ENCODE measurements around the gene SH2D2A. TPM values are rescaled to one million over a fixed set of nuclear protein-coding genes. Genes with fewer than 3 reads are reported as not detected.
"Not testable (repeated sequence)": the region's sequence is repeated elsewhere in the genome, so short reads cannot be mapped to it uniquely, and the experiment has no call there.

The SH2D2A gene
- total RNA-seq, 2 donors from 2014 or later, result 1.1 to 2.8 TPM

DNA sequence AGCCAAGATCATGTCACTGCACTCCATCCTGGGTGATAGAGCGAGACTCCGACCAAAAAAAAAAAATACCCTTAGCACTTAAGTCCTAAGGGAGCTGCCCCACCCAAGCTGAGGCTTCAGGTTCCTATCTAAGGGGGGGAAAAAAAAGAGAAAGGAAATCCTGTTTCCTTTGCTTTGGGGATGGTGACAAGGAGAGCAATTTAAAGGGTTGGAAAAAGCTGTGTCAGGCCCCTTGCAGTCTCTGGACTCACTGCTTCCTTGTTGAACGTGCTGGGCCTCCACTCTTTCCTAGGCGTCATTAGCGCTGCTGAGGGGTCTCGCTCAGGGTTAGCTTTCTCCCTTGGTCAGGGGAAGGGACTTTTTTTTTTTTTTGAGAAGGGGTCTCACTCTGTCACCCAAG lies 31.2 kb downstream of the SH2D2A start:
- no peak for ATAC-seq
- no peak for DNase-seq
- intact Hi-C loops (cut with DNase I), result no loop called here

DNA sequence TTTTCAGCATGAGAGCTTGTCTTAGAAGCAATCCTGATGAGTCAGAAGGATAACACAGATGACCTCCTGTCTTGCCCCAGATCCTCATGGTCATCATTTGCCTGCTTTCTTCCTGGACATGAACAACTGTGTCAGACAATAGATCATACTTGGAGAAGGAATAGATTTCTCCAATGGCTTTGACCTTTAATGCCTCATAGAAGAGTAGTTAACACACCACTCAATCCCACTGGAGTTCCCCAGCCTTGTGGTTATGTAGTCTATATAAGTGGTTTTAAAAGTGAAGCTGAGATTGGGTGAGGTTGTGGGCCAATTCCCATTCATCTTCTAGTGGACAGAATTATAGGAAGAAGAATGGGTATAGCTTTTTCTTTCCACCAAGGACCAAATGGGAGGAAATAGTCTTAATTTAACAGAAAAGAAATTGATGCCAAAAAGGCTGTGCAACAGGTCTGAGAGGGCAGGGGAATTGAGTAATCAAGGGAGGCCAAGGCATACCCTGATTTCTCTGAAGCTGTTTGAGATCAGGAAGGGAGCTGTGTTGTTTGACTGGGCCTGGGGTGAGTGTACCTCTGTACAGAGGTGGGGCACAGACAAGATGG lies 35.0 kb downstream of the SH2D2A start:
- DNase-seq, result no peak
- intact Hi-C loops (cut with DNase I), result no loop called here
- peak in 1 of 2 donors; percentile 79 for ATAC-seq

DNA sequence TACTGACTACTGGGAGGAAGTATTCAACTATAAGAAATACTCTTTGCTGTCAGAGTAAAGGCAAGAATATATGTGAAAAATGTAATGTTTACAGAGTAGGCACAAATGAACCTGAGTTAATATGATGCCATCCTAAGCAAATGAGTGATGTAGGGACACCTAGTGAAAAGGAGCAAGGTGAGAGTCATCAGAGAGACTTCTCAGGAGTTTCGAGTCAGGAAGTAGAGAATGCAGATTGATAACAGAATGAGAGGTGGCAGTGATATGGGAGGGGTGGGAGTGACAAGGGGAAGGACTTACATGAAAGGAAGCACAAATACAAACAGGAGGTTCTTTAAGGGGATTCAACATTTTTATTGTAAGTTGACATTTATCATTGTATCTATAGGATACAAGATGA lies 39.1 kb downstream of the SH2D2A start:
- no peak for DNase-seq
- intact Hi-C loops (cut with DNase I), result no loop called here
- ATAC-seq, result no peak

DNA sequence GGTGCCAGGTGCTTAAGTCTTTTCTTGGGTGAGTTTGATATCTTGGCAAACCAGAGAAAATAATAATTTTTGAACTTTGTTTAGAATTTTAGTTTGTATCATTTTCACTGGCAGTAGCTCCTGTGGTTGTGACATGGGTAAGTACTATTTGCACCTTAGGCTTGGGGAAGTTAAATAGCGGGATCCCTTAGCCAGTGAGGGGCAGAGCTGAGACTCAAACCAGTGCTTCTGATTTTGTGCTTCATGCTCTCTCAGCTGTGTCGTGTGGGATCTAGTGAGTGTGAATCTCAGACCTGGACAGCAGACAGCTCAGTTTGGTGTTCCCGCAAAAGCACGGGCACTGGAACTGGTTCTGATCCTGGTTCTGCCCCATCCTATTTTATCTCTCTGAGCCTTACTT lies 39.7 kb downstream of the SH2D2A start:
- no peak for DNase-seq
- intact Hi-C loops (cut with DNase I), result no loop called here
- ATAC-seq, result no peak

DNA sequence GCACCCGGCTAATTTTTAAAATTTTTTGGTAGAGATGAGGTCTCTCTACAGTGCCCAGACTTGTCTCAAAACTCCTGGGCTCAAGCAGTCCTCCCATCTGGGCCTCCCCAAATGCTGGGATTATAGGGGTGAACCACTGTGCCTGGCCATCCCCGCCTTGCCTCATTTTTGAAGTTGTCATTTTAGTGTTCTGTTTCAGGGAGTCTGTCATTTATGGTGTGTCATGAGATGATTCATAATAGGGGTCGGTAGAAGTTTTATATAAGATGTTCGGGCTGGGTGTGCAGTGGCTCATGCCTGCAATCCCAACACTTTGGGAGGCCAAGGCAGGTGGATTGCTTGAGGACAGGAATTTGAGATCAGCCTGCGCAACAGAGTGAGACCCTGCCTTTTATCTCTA lies 40.8 kb downstream of the SH2D2A start:
- intact Hi-C loops (cut with DNase I), result no loop called here
- DNase-seq, result no peak
- no peak for ATAC-seq

DNA sequence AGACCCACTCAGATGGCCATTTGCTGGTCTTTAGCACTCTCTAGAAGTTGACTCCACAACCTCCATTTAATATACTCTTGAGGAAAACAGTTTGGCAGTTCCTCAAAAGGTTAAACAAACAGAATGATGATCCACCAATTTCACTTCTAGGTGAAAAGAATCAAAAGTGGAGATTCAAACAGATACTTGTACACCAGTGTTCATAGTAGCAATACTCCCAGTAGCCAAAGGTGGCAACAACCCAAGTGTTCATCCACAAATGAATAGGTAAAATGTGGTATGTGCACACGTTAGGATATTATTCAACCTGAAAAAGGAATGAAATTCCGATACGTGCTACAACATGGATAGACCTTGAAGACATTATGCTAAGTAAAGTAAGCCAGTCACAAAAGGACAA lies 43.0 kb downstream of the SH2D2A start:
- intact Hi-C loops (cut with DNase I), result no loop called here
- no peak for DNase-seq
- no peak for ATAC-seq

DNA sequence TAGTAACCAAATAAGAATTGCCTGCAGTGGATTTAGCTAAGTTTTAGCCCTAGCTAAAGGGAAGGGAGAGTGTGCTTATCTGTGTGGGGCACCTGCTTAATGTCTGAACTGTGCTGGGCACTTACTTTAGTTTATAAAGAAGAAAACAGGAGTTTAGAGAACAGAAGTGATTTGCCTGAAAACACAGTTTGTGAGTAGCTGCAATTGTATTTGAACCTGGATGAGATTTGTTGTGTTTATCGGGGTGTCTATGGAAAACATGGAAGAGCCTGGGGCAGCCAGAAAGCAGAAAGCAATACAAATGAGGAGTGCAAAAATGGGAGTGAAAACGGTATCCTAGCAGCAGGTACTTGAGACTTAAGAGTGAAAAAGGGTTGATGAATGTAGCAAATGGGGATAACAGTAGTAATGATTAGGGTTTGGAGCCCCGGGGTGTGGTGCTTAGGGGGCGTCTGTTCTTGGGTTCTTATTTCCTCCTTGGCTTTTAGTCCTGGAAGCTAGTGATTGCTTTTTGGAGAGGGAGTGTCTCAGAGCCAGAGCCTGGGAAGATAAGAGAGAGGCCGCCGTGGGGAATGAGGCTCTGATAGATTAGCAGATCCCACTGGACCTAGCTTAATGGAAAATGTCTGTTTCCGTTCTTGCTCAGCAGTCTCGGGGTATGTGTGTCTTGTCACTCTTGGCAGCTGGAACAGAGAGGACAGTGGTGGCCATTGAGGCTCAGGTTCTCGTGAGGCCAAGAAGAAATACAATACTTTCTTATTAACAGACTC lies 43.7 kb downstream of the SH2D2A start:
- intact Hi-C loops (cut with DNase I), result no loop called here
- DNase-seq (peak; percentile 56), ATAC-seq (peak; percentile 58 to 63)

DNA sequence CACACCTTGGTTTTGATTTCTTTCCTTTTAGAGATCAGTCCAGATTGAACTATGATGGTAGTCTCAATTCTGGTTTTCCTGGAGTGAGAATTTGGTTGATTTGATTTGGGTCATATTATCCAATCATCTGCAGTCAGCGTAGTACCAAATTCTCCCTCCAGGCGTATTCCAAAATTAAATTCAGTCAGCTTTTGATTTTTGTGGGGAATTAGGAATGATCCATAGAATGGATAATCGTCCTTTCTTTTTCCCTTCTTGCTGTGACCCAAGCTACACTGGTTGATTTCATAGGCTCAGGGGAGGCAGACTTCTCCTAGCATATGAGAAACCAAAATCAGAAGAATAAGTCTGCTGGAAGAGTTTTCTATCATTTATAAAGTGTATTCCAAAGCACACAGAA lies 44.4 kb downstream of the SH2D2A start:
- DNase-seq (no peak), ATAC-seq (no peak)
- intact Hi-C loops (cut with DNase I), result no loop called here

DNA sequence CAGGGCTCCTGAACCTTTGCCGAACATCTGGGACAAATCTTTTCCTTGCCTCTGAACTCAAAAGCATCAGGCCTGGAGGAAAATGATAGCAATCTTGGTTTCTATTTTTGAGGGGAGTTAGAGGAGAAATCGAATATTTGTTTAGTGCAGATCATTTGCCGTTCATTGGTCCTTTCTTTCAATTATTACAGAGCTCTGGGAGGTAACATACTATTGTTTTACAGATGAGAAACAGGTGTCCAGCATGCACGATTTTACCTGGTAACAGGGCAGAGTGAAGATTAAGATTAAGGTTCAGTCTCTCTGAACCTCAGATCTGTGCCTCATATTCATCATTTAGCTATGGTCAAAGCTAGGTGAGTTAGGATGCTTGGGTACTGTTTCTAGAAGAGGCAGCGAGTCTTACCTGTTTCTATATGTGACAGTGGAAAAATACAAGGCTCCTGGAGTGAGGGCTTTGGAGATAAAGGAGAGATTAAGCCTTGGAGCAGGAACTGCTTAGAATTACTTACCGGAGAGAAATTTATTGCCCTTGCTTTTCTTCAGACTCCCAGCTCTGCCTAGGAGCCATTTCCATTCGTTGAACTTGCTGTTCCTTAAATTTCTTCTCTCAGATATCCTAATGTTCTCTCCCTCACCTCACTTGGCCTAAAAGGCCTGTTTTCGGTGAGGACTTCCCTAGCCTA lies 47.9 kb downstream of the SH2D2A start:
- intact Hi-C loops (cut with DNase I), result loop anchor here in 1 of 2 donors (5.0 kb wide), 1 partner anchor 41 kb away; the partner anchor contains the start of genes ISG20L2 and METTL25B
- no peak for ATAC-seq
- DNase-seq, result no peak

DNA sequence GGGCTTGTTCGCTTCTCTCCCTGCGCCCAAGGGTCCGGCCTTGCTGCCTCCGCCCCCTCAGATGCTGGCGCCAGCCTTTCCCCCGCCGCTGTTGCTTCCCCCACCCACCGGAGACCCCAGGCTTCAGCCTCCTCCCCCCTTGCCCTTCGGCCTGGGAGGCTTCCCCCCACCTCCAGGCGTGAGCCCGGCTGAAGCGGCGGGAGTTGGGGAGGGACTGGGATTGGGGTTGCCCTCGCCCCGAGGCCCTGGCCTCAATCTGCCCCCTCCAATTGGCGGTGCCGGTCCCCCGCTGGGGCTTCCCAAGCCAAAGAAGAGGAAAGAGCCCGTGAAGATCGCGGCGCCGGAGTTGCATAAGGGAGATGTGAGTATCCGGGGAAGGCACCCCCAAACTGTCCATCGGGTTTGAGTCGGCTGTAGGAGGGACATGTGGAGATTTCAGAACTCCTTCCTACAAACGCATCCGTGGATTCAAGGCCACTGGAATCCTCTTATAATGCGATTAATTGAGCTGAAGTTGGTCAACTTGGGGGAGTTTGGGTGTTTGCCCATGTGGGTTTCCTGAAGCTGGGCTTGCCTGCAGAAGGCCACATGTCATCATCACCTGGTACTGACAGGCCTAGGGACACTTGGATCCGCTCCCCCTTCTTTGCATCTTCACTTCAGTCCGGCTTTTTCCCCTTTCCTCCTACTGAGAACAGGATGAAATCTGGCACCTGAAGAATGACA lies 48.6 kb downstream of the SH2D2A start:
- ATAC-seq (peak; percentile 6 to 19), DNase-seq (peak; percentile 50)
- intact Hi-C loops (cut with DNase I), result loop anchor here in 1 of 2 donors (2.0 to 5.0 kb wide), 2 partner anchors 17 to 41 kb away; partner anchors contain the start of genes HDGF, ISG20L2 and METTL25B

DNA sequence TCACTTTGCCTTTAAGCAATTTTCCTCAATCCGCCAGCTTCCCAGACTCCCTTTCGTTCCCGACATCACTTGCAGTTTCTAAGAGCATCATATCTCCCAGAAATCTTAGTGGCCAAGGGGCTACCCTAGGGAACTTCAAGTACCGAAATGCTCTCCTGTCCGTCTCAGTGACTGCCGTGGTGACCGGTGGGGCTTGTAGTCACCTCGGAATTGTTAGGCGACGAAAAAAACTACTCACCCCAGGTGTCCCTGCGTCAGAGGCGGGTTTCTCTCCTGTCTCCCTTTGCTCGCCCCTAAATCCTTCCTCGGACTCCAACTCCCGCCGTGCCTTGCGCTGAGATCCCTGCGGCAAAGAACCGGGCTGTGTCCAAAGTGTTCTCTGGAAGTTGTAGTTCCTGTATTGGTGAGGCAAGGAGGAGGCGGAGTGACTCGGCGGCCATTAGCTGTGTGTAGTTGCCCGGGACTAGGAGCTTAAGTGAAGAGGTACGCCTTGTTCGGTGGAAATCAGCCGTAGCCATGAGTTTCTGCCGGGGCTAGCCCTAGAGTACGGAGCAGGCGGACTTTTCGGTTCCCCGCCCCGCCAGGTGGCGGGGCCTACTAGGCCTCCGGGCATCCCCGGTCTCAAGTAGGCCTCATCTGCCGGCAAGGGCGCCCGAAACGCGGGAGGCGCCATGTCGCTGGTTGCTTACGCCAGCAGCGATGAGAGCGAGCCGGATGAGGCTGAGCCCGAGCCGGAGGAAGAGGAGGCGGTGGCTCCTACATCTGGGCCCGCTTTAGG lies 49.4 kb downstream of the SH2D2A start, which contains the start of gene PRCC:
Gene PRCC (plus strand): TSS at position 435 of the 778 bp plus-strand sequence. CDS start 237 bp downstream, at position 672.
- ATAC-seq (peak; percentile 96 to 97), DNase-seq (peak; percentile 97)
- intact Hi-C loops (cut with DNase I), result loop anchor here in 1 of 2 donors (2.0 to 5.0 kb wide), 2 partner anchors 16 to 40 kb away; partner anchors contain the start of genes HDGF, ISG20L2 and METTL25B

DNA sequence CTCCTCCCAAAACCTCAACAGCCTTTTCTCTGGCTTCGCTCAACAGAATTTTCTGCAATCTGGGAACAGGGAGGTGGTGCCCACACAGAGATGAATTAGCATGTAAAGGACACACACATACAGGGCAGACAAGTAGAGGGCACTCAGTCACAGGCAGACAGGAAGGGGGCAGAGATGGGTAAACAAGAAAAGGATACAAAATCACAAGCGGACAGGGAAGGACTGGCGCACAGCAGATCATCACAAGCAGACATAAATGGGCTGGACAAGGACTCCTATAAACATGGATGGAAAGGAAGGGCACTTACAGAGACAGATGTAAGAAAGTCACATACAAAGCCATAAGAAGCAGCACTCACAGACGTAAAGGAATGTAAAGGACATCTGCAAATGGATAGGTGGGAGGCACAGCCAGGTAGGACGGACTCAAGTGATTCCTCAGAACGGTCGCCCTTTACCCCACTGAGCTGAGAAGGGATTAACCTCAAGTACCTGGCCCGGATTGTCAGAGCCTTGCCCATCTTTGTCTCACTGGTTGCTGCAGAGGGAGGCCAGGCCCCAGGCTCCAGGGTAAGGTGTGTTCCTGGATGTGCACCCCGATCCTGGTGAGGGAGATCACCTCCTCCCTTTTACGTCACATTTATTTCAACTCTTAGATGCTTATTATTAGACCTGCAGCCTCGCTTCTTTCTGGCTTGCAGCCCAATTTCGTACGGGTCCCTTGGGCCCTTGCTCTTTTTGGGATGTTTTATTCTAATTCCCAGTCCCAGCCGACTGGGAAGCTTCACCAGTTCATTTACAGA lies 50.1 kb downstream of the SH2D2A start:
- intact Hi-C loops (cut with DNase I), result loop anchor here in 1 of 2 donors (2.0 to 5.0 kb wide), 2 partner anchors 16 to 39 kb away; partner anchors contain the start of genes HDGF, ISG20L2 and METTL25B
- DNase-seq (no peak), ATAC-seq (peak; percentile 2 to 21)

DNA sequence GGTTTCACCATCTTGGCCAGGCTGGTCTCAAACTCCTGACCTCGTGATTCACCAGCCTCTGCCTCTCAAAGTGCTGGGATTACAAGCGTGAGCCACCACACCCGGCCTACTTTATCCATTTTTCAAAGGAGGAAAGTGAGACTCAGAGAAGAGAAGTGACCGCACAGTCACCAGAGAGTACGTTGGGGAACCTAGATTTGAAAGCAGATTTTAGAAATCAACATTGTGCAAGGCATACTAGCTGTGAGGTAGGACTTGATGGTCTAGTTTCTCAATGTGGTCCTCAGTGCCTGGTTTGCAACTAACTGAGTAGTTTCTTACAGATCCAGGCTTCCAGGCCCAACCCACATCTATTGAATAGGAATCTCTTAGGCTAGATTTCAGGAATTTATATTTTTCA lies 51.0 kb downstream of the SH2D2A start:
- no peak for ATAC-seq
- DNase-seq, result no peak
- intact Hi-C loops (cut with DNase I), result loop anchor here in 1 of 2 donors (2.0 to 5.0 kb wide), 2 partner anchors 15 to 38 kb away; partner anchors contain the start of genes HDGF, ISG20L2 and METTL25B

DNA sequence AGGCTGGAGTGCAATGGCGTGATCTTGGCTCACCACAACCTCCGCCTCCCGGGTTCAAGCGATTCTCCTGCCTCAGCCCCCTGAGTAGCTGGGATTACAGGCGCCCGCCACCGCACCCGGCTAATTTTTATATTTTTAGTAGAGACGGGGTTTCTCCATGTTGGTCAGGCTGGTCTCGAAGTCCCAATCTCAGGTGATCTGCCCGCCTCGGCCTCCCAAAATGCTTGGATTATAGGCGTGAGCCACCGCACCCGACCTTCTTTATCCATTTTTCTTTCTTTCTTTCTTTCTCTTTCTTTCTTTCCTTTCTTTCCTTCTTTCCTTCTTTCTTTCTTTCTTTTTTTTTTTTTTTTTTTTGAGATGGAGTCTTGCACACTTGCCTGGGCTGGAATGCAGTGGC lies 51.5 kb downstream of the SH2D2A start:
- not testable (repeated sequence) for DNase-seq, ATAC-seq
- intact Hi-C loops (cut with DNase I), result loop anchor here in 1 of 2 donors (5.0 kb wide), 1 partner anchor 38 kb away; the partner anchor contains the start of genes ISG20L2 and METTL25B

DNA sequence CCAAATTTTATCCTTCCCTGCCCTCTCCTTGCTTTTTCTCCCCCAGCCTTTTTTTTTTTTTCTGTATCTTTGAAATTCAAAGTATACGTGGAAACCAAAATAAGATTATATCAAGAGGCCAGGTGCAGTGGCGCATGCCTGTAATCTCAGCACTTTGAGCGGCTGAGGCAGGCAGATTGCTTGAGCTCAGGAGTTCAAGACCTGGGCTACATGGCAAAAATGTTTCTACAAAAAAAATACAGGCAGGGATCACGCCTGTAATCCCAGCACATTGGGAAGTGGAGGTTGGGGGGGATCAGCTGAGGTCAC lies 55.9 kb downstream of the SH2D2A start:
- ATAC-seq, result no peak
- intact Hi-C loops (cut with DNase I), result no loop called here

DNA sequence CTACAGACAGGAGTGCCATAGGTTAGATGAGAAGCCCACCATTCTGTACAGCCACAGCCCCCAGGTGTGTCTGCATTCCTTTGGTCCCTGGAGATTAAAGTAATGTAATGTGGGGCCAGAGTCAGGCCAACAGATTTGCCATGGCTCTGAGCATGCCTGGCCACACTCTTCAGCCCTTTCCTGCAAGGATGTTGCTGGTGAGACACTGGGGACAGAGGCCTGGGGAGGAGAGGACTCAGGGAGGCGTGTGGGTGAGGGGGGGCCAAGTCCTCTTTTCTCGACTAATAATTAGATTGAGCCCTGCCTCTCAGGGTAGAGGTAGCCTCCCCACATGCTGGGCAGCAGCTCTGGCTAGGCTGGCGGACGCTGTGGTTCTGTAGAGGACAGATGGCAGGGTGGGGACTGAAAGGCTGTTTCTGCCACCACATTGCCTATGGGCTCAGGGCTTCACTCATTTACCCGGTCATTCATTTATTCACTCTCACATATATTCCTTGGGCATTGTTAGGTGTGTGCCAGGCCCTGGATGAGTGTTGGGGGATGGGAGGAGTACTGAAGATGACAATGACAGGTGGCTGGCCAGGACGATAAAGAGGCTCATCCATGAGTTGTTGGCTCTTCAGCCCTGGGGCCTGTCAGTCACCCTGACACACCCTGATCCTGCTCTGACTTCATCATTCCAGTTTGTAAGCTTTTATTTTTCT lies 56.4 kb downstream of the SH2D2A start:
- intact Hi-C loops (cut with DNase I), result no loop called here
- no peak for ATAC-seq
- no peak for DNase-seq

More for the DNA sequence above, 55.9 kb downstream of the SH2D2A start:
- DNase-seq, result no peak
